Stomach smooth muscle (tissue), 2 donors: ENCODE results near the gene FAM131B.

Experiments
- H3K27ac ChIP-seq: one replicate; pipeline ENCODE4 v1.7.0; 2013; ENCODE audit warnings: mild to moderate bottlenecking, low read length, inconsistent platforms
- H3K27me3 ChIP-seq, 2 donors: one replicate each; pipeline ENCODE4 v1.7.0; 2013; ENCODE audit warnings: low read length in 2 of 2; ENCODE audit not compliant: insufficient read depth in 2 of 2, control insufficient read depth in 1 of 2
- H3K36me3 ChIP-seq, 2 donors: one replicate each; pipeline ENCODE4 v1.7.0; 2013; ENCODE audit warnings: low read length in 2 of 2; ENCODE audit not compliant: control insufficient read depth in 2 of 2, insufficient read depth in 2 of 2
- H3K4me1 ChIP-seq: one replicate; pipeline ENCODE4 v1.7.0; 2013; ENCODE audit warnings: low read length; ENCODE audit not compliant: control insufficient read depth, insufficient read depth
- H3K4me3 ChIP-seq, 2 donors: one replicate each; pipeline ENCODE4 v1.7.0; 2013; ENCODE audit warnings: low read length in 2 of 2
- H3K9ac ChIP-seq, 2 donors: one replicate each; pipeline ENCODE4 v1.7.0; 2013; ENCODE audit warnings: low read length in 2 of 2, mild to moderate bottlenecking in 1 of 2
- H3K9me3 ChIP-seq, 2 donors: one replicate each; pipeline ENCODE4 v1.7.0; 2013; ENCODE audit warnings: low read length in 2 of 2; ENCODE audit not compliant: control insufficient read depth in 2 of 2
- donor health status: healthy.
- donor health status: Pancreatic carcinoma.

Gene FAM131B

DNA sequence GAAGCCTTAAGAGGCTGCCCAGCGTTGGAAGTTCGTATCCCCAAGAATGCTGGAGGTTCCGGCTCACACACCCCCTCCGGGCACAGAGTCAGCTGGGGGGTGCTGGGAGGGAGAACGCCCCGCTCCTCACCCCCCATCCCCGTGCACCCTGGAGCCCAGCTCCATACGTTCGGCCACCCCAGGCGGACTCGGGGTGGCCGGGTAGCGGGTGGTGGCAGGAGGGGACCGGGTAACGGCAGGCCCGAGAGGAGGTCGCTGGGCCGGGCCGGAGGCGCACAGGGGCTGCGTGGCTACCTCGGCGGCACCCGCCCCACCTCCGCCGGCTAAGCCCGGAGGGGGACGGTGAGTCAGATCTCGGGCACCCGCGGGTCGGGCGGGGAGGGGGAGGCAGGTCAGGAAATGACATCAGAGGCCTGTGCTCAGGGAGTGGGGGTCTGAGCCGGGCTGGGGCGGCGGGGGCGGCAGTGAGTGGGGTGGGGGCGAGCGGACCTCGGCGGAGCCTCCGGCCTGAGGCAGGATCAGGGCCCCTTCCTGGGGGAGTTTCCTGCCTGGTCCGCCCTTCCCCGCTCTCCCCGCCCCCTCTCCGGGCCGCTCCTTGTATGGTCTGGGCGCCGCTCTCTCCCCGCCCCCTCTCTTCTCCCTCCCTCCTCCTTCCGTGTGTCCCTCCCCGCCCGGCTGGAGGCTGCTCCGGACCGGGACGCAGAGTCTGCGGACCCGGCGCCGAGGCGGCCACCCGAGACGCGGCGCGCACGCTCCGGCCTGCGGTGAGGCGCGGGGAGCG lies 18.3 kb upstream of the FAM131B start, which contains the start of gene ZYX:
TSS of gene ZYX (plus strand) at position 700 of the 781 bp plus-strand sequence. CDS start 227 bp downstream, outside the sequence.
- Histone ChIP-seq H3K4me1 (peaks cover 53% of the 10 kb centered on the region), H3K36me3 (peaks cover 2 to 4% of the 10 kb centered on the region in 2 donors), H3K4me3 (peak within 1 kb of the TSS; percentile 88 to 89), H3K9me3 (no peaks in the 10 kb centered on the region), H3K27ac (peak within 1 kb of the TSS; percentile 99), H3K9ac (peak within 1 kb of the TSS; percentile 96 to 98), H3K27me3 (no peaks in the 10 kb centered on the region)

DNA sequence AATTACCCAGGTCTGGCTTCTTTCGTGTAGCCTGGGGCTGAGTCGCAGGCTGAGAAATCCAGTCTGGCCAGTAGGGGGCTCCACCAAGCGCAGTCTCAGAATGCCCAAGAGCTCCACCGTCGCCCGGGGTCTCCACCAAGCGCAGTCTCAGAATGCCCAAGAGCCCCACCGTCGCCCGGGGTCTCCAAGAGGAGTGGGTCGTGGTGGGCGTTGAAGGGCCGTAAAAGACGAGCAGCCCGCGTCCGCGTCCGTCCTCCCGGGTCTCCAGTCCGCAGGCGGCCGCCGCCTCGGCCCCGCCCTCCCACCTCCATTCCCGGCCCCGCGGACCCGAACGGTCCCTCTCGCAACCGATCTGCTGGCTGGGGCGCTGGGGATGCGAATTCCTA lies 17.7 kb upstream of the FAM131B start:
- peaks cover 2 to 3% of the 10 kb centered on the region in 2 donors for H3K36me3 ChIP-seq
- H3K4me3 ChIP-seq, result peak overlapping the region; percentile 70 to 89
- no peaks in the 10 kb centered on the region for H3K9me3 ChIP-seq
- no peaks in the 10 kb centered on the region for H3K27me3 ChIP-seq
- H3K4me1 ChIP-seq, result peaks cover 47% of the 10 kb centered on the region
- peak overlapping the region; percentile 96 to 98 for H3K9ac ChIP-seq
- peak overlapping the region; percentile 99 for H3K27ac ChIP-seq

DNA sequence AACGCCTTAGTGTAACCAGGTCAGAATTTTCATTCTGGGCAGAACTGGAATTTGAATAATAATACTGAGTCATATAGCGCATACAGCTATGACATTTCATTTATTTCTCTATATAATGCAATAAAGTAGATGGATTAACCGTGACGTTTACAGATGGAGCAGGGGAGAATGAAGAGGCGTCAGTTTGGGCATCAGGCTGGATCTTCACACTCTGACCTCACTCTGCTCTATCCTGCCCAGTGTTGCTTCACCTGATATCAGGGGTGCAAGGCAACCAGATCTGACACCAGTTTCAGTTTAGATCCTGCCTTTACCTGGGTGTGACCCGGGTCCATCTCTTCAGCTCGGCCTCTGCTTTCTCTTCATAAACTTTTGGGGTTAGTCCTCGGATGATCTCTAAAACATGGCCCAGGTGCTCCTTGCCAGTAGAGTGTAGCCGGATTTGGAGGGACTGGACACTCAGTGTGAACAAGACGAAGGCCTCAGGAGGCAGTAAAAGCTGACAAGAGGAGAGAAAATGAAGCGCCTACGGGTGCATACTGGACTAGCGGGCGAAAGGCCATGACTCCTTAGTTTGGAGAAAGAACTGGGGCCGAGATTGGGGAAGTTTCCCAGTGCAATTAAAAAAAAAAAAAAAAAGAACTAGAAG lies 17.2 kb upstream of the FAM131B start:
- Histone ChIP-seq H3K27me3 (no peaks in the 10 kb centered on the region), H3K36me3 (no peaks in the 10 kb centered on the region), H3K27ac (peak overlapping the region; percentile 99), H3K9me3 (no peaks in the 10 kb centered on the region), H3K9ac (peak overlapping the region; percentile 96 to 98), H3K4me3 (peak overlapping the region; percentile 70 to 89), H3K4me1 (peaks cover 42% of the 10 kb centered on the region)

DNA sequence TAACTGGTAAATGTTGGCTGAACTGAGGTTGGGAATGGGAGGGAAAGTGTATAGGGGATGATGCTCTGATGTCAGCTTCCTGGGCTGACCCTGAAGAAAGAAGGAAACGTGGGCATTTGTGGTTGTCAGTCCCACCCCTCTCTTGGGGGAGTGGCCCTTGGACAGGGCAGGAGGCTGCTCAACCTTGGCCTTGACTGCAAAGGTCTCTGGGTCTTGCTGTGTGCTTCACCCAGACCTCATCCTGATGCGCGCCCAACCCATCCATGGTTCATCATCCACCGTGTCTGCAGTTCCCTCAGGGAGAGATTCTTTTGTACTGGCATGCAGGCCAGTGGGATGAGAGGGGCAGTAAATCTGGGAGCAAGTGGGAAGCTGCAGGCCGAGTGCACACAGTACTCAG lies 13.9 kb upstream of the FAM131B start:
- H3K27ac ChIP-seq, result no peak overlapping the region
- no peaks in the 10 kb centered on the region for H3K36me3 ChIP-seq
- no peak overlapping the region for H3K4me3 ChIP-seq
- no peaks in the 10 kb centered on the region for H3K9me3 ChIP-seq
- H3K27me3 ChIP-seq, result no peaks in the 10 kb centered on the region
- H3K4me1 ChIP-seq, result peaks cover 14% of the 10 kb centered on the region
- no peak overlapping the region for H3K9ac ChIP-seq

GRCh38 chr7:143375298-143376034 lies 13.0 kb upstream of the FAM131B start:
- H3K9ac ChIP-seq, result no peak overlapping the region
- no peaks in the 10 kb centered on the region for H3K9me3 ChIP-seq
- H3K4me3 ChIP-seq, result no peak overlapping the region
- peaks cover 14% of the 10 kb centered on the region for H3K4me1 ChIP-seq
- H3K27ac ChIP-seq, result no peak overlapping the region
- H3K36me3 ChIP-seq, result no peaks in the 10 kb centered on the region
- no peaks in the 10 kb centered on the region for H3K27me3 ChIP-seq

DNA sequence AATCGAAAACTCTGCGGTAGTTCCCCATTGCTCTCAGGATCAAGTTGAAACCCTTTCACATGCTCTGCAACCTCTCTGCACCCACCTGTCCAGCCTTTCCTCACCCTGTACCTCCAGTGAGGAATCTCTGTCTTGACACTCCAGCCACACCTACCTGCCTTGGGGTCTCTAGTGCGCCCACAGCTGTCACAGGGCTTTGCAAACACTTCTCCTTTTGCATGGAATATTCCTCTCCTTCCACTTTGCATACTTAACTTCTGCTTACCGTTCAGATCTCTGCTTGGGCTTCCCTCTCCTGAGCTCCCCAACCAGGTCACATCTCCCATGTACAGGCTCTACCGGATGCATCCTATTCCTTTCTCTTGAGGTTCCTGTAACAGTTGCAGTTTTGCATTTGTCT lies 12.0 kb upstream of the FAM131B start:
- Histone ChIP-seq H3K9me3 (no peaks in the 10 kb centered on the region), H3K4me1 (peaks cover 9% of the 10 kb centered on the region), H3K27ac (no peak overlapping the region), H3K27me3 (no peaks in the 10 kb centered on the region), H3K36me3 (no peaks in the 10 kb centered on the region), H3K4me3 (no peak overlapping the region), H3K9ac (no peak overlapping the region)

DNA sequence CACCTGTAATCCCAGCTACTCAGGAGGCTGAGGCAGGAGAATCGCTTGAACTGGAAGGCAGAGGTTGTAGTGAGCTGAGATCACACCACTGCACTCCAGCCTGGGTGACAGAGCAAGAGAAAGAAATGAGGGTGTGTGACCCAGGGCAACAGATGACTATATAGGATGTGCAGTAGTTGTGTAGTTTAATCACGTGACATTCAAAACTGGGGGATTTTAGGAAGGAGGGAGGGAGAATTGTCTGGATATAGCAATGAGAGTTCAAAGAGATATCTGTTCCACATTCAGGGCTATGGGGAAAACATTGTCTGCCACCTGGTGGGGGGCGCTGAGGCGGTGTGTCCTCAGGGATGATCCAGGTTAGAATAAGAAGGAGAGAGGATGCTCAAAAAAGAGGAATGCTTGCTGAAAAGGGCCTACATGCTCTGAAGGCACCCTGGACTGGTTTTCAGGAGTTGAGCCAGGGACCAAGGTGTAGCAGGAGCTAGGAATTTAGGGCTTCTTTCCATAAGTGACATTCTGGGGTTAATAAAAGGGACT lies 10.8 kb upstream of the FAM131B start:
- H3K4me1 ChIP-seq, result no peaks in the 10 kb centered on the region
- no peak overlapping the region for H3K9ac ChIP-seq
- H3K27ac ChIP-seq, result no peak overlapping the region
- H3K36me3 ChIP-seq, result no peaks in the 10 kb centered on the region
- no peaks in the 10 kb centered on the region for H3K9me3 ChIP-seq
- no peaks in the 10 kb centered on the region for H3K27me3 ChIP-seq
- H3K4me3 ChIP-seq, result no peak overlapping the region

GRCh38 chr7:143372070-143372469 lies 9.6 kb upstream of the FAM131B start:
- no peaks in the 10 kb centered on the region for H3K9me3 ChIP-seq
- H3K36me3 ChIP-seq, result no peaks in the 10 kb centered on the region
- H3K27ac ChIP-seq, result no peak overlapping the region
- no peaks in the 10 kb centered on the region for H3K27me3 ChIP-seq
- no peak overlapping the region for H3K9ac ChIP-seq
- no peak overlapping the region for H3K4me3 ChIP-seq
- H3K4me1 ChIP-seq, result no peaks in the 10 kb centered on the region

- H3K27ac ChIP-seq, result no peak overlapping the region
Measured at GRCh38 chr7:143369678-143370651, 7.5 kb upstream of the FAM131B start.

DNA sequence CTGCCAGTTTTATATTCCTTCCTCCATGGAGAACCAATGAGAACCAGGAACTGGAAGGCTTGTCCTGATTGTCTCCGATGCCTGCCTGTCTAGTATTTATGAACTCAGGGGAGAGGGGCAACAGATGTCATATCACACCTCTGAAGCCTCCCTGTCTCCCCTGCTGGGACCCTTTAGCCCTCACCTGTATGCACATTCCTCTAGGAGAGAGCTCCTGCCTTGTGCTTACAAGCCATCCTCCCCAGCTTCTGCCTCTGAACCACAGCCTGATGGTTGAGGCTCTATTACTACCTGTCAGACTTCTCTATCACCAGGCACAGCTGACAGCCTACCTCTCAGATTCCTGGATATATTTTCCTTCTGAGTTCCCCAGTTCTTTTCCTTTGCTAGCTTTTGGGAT lies 5.9 kb upstream of the FAM131B start:
- no peak overlapping the region for H3K9ac ChIP-seq
- no peak overlapping the region for H3K27ac ChIP-seq
- no peak overlapping the region for H3K4me3 ChIP-seq
- H3K27me3 ChIP-seq, result peaks cover 7 to 8% of the 10 kb centered on the region in 2 donors
- no peaks in the 10 kb centered on the region for H3K36me3 ChIP-seq
- H3K9me3 ChIP-seq, result no peaks in the 10 kb centered on the region
- no peaks in the 10 kb centered on the region for H3K4me1 ChIP-seq

More at GRCh38 chr7:143369678-143370651, 7.5 kb upstream of the FAM131B start:
- H3K9me3 ChIP-seq, result no peaks in the 10 kb centered on the region
- no peaks in the 10 kb centered on the region for H3K36me3 ChIP-seq
- no peaks in the 10 kb centered on the region for H3K4me1 ChIP-seq
- peaks cover 0 to 2% of the 10 kb centered on the region in 2 donors for H3K27me3 ChIP-seq
- H3K4me3 ChIP-seq, result no peak overlapping the region
- H3K9ac ChIP-seq, result no peak overlapping the region
